ENCODE results near the gene ENO3.
"Not testable (repeated sequence)": the region's sequence is repeated elsewhere in the genome, so short reads cannot be mapped to it uniquely, and the experiment has no call there.

Gene ENO3

DNA sequence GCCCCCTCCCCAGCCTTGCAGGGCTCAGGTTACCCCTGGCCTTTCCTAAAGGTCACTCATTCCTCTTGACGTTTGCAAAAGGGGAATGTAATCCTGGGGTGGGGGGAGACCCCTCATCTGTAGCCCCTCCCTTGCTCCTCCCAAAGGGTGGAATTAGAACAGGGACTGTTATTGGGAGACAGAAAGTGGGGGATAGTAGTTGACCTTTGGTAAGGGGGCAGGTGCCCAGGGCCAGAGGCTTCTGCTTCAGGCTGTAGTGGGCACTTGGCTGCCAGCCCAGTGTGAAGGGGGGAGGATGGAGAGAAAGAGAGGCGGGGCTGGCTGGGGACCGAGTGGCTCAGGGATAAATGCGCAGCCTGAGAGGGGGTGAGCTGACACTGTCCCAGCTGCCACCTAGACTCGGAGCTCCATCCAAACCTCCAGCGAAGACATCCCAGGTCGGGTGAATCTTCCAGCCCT, at the start of gene ENO3:
Gene ENO3, plus strand, starts transcription at position 374 of the 459 bp plus-strand sequence. CDS start 711 bp downstream, outside the sequence.
- no peak for DNase-seq

DNA sequence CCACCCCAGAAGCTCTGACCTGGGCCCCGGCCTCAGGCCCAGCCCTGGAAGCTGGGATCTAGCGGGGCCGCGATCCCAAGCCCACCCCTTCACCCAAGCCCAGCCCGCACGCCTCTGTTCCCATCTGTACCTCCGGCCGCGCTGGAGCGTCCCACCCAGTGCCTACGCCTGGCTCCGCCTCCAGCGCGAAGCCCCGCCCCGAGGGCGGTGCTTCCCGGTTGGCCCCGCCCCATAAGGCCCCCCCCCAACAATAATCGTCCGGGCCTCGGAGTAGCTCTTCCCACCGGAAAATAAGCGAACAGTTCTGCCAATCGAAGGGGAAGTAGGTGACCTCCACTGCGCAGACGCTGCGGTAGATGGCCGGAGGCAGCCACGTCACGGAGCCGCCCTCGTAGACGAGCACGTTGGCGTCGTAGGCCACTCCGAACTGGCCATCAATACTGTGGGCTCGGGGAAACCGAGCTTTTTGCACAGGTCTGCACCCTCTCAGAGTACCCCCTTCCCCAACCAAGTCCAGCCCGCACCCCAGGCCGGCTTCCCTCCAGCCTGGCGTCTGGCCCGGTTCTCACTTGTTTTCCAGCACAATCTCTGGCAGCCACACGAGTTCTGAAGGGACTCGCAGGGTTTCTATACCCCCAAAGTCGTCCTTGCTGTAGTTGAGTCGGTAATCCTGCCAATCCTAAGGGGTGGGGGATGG, 49.1 kb upstream of the ENO3 start:
- DNase-seq: no peak

DNA sequence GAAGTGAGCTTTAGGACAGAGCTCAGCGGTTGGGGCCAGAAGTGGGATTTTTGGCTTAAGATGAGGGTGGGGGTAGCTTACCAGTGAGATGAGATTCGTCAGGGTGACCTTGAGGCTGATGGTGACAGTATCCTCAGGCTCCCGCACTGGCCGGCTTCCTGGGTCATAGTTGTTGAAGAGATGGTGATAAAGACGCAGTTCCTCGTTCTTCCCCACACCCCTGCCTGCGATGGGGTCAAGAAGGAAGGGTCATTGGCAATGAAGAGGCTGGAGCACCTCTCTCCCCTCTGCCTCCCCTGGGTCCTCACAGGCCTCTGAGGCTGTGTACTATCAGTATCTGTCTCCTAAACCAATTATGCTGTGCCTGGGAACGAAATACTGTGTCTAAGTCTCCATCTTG, 48.4 kb upstream of the ENO3 start:
- DNase-seq: no peak

DNA sequence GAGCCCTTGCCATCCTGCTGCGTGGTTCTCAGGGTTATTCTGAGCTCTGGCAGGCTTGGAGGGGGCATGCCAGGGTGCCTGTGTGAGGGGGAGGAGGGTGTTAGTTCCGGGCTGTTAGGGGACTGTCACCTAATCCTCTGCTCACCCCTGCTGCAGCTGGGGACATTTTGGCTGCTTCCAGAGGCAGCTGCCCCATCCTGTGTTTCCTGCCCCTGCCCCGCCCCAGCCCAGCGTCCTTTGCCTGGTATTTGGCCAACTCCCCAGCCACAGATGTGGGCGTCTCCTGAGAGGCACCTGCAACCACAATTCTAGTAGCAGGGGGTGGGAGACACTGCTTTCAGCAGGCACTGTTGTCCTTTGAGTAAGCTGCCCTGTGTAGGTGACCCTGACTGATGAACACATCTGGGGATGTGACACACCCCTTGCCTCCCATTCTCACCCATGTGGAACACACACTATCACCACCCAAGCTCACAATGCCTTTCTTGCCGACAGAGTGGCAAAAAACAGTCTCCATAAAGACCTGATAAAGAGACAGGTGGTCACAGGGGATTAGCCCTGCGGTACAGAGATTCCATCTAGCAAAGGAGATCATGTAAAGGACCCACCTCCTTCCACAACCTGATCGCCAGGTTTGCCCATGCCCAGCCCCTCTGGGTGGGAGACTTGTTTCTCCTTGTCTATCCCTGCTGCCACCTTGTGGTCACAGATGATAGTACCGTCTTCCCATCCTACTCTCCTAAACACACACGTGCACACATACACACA, 47.7 kb upstream of the ENO3 start, which contains the start of gene CHRNE:
Gene CHRNE, minus strand, starts transcription at position 48 of the 768 bp plus-strand sequence. Its CDS starts 35 bp downstream, at position 13.
- peak; percentile 46 to 53 (median 50) for DNase-seq

DNA sequence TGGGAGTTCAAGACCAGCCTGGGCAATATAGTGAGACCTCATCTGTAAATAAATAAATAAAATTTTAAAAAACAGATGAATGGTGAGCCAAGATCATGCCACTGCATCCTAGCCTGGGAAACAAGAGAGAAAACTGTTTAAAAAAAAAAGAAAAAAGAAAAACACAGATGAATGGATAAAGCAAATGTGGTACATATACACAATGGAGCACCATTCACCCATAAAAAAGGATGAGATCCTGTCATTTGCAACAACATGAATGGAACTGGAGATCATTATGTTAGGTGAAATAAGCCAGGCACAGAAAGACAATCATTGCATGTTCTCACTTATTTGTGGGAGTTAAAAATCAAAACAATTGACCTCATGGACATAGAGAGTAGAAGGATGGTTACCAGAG, 44.3 kb upstream of the ENO3 start:
- DNase-seq: not testable (repeated sequence)

DNA sequence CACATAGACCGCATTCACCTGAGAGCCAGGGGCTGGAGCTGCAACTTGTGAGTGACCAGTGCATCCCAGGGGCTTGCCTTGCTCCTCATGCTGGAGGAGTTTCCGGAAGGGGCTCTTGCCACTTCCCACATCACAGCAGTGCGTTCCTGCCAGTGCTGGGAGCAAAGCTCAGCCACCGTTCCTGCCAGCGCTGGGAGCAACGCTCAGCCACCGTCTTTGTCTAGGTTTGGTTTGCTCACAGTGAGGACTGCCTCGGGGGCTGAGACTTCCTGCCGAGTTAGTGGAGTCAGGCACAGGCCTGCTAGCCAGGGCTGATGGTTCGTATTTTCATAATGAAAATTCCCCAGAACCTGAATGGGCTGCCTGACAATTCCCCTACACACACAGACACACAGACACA, 42.6 kb upstream of the ENO3 start:
- DNase-seq: no peak

DNA sequence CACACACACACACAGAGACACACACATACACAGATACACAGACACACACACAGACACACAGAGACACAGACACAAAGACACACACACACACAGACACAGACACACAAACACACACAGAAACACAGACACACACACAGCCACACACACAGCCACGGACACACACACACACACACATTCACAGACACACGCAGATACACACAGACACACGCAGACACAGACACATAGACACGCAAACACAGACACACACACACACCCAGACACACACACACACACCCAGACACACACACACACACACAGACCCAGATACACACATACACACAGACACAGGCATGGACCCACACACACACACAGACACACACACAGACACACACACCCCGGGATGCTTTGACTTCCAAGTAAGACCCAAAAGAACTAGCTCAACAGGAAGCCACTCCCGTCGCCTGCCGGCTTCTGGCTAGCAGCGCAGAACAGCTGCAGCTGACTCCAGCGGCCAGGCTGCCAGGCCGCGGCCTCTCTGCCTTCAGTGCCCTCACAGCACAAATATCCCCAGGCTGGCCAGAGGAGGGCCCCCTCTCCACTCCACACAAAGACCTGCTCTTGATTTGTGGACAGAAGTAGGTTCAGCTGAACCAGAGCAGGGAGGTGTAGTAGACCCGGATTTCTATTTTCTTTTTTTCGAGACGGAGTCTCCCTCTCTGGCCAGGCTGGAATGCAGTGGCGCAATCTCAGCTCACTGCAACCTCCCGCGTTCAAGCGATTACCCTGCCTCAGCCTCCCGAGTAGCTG, 42.0 kb upstream of the ENO3 start:
- DNase-seq: peak; percentile 33 to 59 (median 46)

DNA sequence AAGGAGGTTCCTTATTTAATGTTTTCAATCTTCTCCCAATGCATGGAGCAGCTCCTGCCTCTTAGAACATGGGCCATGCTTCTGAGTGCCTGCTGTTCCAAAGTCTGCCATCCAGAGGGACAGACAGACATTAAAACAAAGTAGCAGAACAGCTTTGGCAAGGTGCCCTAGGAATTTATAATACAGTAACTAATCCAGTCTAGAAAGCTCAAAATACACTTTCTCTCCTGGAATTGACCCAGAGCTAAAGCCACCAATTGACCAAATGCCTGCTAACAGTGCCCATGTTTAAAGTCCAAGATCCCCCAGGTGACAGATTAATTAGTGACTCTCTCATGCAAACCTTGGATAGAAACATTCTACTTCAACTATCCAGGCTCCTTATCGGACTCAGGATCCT, 36.9 kb upstream of the ENO3 start:
- no peak for DNase-seq

DNA sequence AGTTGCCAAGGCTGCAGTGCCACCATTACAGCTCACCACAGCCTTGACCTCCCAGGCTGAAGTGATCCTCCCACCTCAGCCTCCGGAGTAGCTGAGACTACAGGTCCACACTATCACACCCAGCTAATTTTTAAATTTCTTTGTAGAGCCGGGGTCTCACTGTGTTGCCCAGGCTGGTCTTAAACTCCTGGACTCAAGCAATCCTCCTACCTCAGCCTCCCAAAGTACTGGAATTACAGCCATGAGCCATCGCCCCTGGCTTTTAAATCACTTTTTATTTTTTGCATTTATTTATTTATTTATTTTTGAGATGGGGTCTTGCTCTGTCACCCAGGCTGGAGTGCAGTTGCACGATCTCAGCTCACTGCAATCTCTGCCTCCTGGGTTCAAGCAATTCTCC, 36.4 kb upstream of the ENO3 start:
- not testable (repeated sequence) for DNase-seq

DNA sequence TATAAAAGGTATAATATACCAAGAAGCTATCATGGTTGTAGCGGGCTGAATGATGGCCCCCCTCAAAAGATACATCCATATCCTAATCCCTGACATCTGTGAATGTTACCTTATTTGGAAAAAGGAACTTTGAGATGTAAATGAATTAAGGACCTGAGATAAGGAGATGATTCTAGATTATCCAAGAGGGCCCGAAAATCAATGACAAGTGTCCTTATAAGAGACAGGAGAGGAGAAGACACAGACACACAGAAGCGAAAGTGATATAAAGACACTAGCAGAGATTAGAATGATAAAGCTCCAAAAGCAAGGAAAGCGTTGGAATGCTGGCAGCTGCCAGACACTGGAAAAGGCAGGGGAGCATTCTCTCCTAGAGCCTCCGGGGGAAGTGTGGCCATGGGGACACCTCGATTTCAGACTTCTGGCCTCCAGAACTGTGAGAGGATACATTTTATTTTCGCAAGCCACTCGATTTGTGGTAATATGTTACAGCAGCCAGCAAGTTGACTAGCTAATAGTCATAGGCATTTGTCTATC, 31.3 kb upstream of the ENO3 start:
- DNase-seq: no peak

DNA sequence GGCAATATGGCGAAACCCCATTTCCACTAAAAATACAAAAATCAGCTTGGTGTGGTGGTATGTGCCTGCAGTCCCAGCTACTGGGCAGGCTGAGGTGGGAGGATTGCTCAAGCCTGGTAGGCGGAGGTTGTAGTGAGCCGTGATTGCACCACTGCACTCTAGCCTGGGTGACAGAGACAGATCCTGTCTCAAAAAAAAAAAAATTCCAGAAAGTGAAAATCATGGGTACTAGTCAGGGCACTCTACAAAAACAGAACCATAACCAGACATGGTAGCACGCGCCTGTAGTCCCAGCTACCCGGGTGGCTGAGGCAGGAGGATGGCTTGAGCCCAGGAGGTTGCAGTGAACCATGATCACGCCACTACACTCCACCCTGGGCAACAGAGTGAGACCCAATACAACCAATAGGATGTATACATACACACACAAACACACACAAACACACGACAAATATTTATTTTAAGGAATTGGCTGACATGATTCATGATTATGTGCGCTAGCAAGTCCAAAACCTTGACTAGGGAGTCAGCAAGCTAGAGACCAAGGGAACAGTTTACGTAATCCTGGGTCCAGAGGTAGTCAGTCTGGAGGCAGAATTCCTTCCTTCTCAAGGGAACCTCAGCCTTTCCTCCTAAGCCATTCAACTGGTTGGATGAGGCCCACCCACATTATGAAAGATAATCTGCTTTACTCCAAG, 30.4 kb upstream of the ENO3 start:
- no peak for DNase-seq

DNA sequence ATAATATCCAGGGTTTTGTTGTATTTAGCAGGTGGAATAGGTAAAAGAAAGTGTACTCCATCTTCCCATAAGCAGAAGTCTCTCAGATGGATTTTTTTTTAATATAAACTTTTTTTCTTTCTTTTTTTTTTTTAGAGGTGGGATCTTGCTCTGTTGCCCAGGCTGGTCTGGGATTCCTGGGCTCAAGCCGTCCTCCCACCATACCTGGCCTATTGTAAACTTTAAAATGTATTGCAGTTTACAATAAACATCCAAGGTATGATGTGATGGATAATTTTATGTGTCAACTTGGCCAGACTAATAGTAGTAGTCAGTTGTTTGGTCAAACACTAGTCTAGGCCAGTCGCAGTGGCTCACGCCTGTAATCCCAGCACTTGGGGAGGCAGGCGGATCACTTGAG, 29.6 kb upstream of the ENO3 start:
- no peak for DNase-seq

DNA sequence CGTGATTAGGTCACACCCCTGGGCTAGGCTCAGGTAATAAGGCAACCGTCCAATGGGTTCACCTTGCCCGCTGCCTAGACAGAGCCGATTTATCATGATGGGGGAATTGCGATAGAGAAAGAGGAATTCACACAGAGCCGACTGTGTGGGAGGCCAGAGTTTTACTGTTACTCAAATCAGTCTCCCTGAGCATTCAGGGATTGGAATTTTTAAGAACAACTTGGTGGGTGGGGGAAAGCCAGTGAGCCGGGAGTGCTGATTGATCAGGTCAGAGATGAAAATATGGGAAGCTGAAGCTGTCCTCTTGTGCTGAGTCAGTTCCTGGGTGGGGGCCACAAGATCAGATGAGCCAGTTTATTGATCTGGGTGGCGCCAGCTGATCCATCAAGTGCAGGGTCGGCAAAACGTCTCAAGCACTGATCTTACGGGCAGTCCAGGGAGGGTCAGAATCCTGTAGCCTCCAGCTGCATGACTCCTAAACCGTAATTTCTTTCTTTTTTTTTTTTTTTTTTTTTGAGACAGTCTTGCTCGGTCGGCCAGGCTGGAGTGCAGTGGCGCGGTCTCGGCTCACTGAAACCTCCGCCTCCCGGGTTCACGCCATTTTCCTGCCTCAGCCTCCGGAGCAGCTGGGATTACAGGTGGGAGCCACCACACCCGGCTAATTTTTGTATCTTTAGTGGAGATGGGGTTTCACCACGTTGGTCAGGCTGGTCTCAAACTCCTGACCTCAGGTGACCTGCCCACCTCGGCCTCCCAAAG, 24.2 kb upstream of the ENO3 start:
- not testable (repeated sequence) for DNase-seq

DNA sequence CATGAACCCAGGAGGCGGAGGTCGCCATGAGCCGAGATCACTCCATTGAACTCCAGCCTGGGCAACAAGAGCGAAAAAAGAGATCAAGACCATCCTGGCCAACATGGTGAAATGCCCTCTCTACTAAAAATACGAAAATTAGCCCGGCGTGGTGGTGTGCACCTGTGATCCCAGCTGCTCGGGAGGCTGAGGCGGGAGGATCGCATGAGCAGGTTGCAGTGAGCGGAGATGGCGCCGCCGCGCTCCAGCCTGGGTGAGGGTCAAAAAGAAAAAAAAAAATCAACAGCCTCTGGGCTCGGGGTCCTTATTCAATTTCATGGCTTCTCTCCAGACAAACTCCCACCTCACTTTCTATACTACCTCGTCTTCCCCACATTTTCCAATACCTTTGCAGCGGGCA, 22.0 kb upstream of the ENO3 start:
- DNase-seq: no peak

DNA sequence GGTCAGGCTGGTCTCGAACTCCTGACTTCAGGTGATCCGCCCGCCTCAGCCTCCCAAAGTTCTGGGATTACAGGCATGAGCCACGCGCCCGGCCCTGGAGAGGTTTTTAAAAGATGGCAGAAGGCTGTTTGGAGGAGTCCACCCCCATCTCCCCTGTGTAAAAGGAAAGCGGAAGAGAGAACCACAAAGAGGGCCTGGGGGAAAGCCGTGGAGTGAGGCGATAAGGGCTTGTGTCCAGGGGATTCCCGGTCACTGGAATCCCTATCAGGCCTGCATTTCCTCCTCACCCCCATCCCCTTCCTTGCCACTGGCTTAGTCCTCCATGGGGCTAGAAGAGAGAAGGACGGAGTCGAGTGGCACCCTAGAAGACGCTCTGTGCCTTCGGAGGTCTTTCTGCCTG, 19.0 kb upstream of the ENO3 start, which contains the start of gene GP1BA:
Gene GP1BA, plus strand, starts transcription at position 315 of the 400 bp plus-strand sequence. CDS start 328 bp downstream, outside the sequence.
- DNase-seq: no peak

DNA sequence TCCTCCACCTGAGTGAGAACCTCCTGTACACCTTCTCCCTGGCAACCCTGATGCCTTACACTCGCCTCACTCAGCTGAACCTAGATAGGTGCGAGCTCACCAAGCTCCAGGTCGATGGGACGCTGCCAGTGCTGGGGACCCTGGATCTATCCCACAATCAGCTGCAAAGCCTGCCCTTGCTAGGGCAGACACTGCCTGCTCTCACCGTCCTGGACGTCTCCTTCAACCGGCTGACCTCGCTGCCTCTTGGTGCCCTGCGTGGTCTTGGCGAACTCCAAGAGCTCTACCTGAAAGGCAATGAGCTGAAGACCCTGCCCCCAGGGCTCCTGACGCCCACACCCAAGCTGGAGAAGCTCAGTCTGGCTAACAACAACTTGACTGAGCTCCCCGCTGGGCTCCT, 18.2 kb upstream of the ENO3 start:
- DNase-seq: no peak

DNA sequence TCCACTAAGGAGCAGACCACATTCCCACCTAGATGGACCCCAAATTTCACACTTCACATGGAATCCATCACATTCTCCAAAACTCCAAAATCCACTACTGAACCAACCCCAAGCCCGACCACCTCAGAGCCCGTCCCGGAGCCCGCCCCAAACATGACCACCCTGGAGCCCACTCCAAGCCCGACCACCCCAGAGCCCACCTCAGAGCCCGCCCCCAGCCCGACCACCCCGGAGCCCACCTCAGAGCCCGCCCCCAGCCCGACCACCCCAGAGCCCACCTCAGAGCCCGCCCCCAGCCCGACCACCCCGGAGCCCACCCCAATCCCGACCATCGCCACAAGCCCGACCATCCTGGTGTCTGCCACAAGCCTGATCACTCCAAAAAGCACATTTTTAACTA, 17.3 kb upstream of the ENO3 start:
- no peak for DNase-seq

DNA sequence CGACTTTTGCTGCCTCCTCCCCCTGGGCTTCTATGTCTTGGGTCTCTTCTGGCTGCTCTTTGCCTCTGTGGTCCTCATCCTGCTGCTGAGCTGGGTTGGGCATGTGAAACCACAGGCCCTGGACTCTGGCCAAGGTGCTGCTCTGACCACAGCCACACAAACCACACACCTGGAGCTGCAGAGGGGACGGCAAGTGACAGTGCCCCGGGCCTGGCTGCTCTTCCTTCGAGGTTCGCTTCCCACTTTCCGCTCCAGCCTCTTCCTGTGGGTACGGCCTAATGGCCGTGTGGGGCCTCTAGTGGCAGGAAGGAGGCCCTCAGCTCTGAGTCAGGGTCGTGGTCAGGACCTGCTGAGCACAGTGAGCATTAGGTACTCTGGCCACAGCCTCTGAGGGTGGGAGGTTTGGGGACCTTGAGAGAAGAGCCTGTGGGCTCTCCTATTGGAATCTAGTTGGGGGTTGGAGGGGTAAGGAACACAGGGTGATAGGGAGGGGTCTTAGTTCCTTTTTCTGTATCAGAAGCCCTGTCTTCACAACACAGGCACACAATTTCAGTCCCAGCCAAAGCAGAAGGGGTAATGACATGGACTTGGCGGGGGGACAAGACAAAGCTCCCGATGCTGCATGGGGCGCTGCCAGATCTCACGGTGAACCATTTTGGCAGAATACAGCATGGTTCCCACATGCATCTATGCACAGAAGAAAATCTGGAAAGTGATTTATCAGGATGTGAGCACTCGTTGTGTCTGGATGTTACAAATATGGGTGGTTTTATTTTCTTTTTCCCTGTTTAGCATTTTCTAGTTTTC, 16.5 kb upstream of the ENO3 start:
- no peak for DNase-seq

DNA sequence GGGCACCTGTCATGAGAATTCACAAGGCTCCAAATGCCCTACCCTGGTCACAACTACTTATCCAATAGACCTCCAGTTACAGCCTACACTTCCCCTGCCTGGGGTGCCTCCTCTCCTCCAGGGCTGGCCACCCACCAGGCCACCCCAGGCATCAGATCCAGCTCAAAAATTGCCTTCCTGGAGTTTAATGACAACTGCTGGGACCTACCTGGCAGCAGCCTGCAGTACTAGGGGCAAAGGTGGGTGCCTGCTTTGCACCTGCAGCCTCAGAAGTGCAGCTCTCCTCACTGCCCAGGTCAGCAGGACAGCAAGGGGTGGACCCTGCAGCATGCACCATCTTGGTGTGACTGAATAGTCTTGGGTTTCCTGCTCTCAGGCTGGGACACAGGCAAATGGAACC, 15.3 kb upstream of the ENO3 start:
- no peak for DNase-seq

DNA sequence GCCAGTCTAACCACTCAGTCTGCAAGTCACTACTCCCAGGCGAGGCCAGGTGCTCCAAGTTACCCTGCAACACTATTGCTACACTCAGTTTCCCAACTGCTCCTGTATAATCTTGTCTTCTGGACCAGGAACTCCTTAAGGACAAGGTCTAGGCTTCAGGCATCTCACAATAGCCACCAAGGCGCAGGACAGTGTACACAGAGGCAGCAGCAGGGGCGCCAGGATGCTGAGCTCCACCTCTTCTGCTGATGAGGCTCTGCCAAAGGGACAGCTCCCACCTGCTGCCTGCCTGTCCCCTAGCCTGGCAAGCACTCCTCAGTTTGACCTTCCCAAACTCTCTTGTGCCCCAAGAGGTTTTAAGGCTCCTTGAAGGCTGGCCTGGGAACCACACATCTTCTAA, 14.5 kb upstream of the ENO3 start:
- DNase-seq: no peak

DNA sequence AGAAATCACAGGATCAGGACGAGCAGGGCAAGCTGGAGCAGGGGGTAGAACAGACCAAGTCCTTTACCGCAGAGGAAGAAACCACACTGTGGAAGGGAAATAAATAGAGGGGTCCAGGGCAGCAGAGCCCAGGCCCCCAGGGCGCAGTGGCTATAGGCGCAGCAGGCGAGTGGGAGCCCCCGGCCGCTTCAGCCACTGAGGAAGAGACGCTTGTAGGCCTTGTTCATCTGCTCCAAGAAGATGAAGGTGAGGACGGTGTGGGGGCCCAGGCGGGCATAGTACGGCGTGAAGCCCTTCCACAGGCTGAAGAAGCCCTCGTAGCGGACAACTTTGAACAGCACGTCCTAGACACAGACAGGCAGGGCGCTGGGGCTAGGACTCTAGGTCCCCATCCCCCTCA, 13.4 kb upstream of the ENO3 start:
- no peak for DNase-seq
